Fibroblast of peridontal ligament (primary cell): ENCODE results near the gene ROBO2.

Experiments
- DNase-seq: peaks from one replicate; pipeline ENCODE4 v3.0.0-alpha.2; 2010; ENCODE audit errors: extremely low read depth

ROBO2 gene

DNA sequence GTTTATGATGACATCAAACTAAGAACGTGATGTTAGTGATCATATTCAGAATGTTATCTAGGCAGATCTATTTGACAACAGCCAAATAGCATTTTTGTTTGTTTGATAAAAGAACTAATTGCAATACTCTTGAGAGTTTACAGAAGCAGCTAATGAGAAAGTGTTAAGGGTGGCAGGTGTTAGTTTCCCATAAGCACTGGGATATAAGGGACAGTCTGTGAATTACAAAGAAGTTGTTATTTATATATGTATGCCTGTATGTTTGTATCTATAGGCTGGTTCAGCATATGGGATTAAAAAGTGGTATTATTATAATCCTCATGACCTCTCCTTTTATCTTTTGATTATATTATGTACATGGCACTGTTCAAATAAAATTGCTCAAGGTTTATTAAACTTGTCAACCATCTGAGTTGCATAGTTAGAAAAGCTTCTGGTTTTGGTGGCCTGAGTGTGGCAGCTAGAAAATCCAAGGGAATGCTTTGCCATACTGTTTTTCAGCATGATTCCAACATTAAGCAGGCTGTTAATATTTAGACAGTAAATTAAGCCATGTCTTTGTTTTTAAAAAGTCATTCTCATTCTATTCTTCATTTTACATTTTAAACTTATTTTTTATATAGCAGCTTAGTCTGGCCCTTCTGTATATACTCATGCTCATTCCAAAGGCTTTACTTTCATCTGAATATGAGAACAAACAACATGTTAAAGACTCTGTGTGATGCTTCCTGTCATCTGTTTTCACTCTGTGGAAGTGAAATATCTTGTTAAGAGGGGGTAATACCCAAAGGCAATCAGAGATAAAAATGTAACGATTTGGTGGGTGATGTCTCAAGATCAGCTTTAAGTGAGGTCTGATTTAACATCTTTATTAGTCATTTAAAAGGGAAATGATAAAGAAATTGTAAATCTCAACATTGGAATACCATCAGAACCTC lies 13.1 kb downstream of the ROBO2 start:
- DNase-seq, result no peak

DNA sequence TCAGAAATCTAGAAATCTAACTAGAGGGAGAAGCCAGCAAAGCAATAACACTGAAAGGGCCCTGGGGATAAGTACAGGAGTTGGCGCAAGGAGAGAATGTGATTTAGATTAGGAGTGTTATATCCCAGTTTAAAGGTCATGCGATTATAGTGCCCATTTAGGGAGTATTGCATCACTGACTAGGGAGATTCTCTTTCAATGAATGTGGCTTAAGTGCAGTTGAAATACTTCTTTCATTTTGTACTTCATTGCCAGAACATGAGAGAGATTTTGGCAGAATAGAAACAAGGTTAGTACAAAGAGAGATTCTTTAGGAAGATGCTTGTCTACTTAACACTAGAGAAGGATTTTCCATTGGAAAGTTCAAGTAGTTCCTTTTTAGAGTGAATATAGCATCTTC lies 13.9 kb downstream of the ROBO2 start:
- no peak for DNase-seq

DNA sequence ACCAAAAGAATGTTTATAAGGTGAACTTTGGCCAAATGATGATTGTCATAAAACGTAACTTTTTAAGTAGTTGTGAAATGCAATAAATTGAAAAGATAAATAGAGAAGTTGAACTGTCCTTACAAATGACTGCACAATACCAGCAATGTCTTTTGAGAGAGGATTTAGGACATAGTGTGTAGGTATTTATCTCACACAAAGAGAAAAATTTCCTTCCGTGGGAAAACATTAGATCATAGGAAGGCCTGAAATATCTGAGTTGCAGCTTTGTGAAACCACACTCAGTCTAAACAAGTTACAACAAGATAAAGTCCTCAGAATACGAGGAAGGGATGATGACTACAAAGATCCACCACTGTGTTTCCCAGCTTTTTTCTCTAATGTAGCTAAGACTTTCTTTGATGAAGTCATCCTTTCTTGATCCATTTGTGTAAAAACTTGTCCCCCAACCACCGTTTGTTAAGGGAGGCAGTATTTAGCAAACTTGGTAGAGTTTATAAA lies 16.0 kb downstream of the ROBO2 start:
- DNase-seq, result no peak

DNA sequence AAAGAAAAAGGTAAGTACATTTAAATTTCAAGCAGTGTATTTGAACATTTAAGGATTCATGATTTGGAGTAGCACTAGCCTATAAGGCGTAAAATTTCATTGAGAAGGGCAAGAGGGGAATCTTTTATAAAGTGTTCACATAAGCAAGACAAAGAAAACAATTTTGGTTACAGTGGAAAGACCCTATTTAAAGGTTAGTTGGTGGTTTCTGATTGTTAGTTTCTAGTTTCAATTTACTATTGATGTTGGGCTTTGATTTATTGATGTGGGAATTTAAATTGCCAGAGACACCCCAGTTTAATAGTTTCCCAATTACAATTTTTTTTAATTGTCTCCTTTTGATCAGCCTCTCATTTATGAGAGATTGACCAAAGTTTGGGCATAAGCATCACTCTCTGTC lies 19.5 kb downstream of the ROBO2 start:
- DNase-seq, result no peak

DNA sequence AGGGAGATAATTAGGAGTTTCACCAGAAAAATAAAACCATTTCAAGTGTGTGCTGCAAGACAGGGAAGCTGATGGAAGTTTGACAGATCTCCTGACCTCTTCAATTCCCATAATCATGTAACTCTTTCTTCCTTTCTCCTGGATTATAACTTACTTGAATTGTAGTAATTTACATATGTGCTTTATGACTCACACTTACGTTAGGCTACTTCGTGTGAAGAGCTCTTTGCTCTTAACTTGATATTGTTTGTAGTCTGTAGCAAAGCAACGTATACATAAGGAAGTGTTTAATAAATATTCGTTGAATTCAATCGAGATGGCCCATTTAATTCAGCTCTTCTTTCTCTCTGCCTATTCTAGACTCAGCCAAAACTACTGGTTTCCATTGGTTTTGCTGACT lies 23.5 kb downstream of the ROBO2 start:
- DNase-seq, result no peak

DNA sequence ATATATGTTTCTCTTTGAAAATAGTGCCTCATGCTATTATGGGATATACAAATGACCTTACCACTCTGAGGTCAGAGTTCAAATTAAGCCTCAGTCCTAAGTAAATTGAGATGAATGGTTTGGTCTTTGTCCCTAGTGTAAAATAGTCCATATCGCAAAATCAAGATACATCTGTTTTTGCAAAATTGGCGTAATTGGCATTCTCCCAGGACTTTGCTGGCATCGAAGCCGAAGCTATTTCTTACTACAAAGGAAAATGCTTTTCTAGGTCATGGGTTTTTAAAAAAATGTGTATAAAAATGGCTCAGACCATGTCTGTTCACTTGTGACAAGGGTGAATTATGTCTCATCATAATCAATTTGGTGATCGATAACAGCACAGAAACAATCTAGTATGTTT lies 25.9 kb downstream of the ROBO2 start:
- no peak for DNase-seq

DNA sequence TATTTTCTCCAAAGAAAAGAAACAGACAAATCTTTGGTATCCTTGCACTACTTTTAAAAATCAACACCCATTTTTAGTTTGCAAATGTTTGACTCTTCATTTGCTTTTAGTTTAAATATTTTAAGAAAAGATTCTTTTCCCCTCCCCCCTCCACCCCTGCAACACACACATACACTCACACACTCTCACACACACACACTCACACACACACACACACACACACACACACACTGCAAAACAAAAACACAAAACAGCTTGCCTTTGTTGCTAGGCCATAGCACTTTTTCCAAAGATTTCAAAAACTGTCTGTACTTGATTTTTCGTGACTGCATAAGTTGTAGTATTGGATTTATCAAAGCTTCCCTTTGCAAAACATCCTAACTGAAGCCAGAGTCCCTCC lies 26.9 kb downstream of the ROBO2 start:
- no peak for DNase-seq

DNA sequence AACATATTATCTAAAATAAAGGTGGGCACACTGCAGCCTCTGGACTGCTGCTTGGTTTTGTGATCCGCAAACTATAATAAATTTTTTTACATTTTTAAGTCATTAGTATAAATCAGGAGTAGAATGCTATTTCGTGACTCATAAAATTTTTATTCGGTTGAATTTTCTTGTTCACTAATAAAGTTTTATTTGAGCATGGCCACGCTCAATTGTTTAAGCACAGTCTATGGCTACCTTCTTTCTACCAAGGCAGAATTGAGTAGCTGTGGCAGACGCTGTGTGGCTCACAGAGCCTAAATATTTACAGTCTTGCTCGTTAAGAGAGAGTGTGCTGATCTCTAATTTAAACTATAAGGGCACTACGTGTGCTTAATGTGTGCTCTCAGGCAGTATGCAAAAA lies 28.9 kb downstream of the ROBO2 start:
- no peak for DNase-seq

DNA sequence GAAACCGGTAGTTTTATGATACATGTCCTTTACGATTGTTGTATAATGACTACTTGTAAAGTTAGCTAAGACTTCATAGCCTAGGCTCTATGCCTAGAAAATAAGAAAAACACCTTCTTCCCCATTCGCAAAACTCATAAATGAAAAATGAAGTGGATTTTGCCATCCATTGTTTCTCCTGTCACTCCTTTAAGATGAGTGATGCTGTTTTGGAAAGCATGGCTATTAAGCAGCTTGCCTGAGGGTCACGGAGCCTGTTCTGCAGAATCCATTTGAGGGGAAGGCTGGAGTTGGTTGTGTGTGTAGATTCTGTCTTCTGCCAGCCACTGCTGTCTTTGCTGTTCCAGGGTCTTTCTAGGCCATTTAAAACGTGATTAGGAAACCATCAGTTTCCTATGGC lies 31.5 kb downstream of the ROBO2 start:
- no peak for DNase-seq

DNA sequence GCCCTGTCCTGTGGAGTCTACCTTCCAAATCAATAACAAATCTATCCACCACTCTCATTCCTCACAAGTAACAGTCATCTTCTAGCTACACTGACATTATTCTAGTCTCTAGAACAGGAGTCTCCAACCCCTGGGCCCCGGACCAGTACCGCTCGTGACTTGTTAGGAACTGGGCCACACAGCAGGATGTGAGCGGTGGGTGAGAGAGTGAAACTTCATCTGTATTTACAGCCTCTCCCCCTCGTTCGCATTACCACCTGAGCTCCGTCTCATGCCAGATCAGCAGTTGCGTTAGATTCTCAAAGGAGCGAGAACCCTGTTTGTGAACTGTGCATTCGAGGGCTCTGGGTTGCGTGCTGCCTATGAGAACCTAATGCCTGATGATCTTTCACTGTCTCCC lies 31.9 kb downstream of the ROBO2 start:
- no peak for DNase-seq

DNA sequence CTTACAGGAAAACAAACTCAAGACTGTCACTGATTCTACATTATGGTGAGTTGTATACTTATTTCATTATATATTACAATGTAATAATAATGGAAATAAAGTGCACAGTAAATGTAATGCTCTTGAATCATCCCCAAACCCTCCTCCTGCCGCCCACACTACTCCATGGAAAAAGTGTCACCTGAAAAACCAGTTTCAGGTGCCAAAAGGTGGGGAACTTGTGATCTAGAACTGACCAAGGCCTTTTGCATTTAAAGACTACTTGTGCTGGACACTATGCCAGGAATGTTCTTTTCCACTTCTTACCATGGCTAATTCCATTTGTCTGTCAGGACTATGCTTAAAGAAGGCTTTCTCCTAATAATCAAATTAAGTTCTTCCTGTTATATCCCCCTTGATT lies 32.3 kb downstream of the ROBO2 start:
- DNase-seq, result no peak

DNA sequence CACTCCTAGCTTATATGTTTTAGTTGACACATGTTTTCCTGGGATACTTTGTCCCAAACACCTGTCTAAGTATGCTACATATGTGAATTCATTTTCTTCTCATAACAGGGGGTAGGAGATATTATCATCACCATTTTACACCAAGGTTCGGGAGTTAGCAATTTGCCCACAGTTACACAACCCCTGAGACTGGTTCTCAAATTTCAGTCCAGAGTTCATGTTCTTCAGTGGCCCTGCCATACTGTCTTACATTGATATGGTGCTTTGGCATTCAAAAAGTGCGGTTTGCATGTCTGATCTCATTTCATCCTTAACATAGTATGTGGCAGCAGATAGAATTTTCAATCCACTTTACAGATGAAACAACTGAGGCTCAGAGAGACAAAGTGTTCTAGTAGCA lies 38.4 kb downstream of the ROBO2 start:
- no peak for DNase-seq

DNA sequence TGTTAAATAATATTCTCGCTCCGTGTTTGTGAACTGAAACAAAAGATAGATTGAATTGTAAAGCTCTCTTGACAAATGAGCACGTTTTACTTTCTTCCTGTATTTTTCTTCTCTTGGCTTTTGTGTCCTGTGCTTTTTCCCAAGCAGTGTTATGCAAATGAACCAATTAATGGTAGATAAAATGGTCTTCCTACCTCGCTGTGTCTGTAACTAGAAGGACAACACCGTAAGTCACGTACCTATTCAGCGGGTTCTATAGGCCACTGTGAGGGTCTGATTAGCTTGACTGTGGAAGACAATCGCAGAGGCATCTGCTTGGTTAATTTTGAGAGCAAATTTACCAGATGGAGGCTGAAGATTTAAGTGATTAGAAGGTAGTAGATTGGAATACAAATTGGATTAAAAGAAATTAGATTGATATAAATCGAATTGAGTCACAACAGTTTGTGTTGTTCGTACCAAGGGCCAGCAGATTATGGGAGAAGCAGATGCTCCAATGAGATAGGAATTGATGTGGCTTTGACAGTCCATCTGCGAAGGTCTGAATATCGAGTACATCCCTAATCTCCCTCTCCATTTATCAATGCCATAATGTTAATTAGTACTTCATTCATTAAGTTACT lies 40.2 kb downstream of the ROBO2 start:
- no peak for DNase-seq

DNA sequence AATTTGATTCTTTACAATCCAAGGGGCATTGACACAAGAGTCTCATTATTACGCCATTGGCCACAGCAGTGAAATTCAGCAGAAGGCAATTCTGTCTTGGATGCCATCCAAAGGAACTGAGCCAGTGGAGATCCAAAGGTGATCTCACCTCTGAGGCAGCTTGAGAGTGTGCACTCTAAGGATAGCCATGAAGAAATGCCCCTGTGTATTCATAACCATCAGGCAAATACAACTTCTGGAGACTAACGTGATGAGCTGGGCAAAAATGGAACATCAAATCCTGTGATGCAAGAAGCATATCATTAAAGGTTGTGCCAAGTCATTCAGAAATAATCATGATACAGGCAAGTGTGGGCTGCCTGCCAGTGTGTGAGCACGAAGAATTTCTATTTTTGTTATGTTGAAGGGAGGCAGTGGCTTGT lies 41.4 kb downstream of the ROBO2 start:
- no peak for DNase-seq

DNA sequence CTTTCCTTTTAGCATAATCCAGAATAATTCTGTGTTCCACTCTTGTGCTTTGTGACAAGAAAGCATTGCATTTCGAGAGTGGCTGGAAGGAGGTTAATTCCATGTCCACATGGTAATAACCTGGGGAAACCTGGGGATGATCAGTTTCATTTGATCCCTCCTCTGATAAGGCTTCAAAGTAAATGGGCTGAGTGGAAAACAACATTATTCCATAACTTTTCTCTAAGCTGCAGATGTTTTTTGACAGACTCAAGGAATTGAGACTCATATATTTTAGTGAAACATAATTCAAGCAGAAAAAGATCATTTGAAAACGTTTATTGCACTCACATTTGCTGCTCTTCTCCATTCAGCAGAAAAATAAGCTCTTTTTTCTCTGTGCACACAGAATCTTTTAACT lies 44.6 kb downstream of the ROBO2 start:
- no peak for DNase-seq

DNA sequence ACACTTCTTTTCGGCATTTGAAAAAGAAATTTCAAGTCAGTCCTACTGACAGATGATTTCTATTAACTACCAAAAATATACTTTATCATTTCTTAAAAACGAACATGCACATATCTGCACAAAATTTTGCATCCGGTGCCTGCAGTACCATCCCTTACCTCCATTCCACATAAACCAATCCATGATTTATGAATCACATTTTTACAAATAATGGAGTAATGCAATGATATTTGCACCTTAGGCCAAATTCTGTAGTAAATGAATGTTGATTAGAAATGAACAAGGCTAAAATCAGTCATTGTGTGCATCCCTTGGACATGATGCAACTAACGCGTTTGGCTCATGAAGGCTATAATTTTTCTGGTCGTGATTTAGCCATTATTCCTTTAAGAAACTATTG lies 46.5 kb downstream of the ROBO2 start:
- no peak for DNase-seq

DNA sequence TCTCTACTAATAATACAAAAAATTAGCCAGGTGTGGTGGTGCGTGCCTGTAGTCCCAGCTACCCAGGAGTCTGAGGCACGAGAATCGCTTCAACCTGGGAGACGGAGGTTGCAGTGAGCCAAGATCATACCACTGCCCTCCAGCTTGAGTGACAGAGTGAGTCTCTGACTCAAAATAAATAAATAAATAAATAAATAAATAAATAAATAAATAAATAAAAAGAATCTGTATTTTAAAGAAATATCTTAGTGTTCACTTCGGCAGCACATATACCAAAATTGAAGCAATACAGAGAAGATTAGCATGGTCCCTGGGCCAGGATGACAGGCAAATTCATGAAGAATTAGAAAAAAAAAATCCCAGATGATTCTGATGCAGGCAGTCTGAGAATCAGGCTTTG lies 51.9 kb downstream of the ROBO2 start:
- no peak for DNase-seq

DNA sequence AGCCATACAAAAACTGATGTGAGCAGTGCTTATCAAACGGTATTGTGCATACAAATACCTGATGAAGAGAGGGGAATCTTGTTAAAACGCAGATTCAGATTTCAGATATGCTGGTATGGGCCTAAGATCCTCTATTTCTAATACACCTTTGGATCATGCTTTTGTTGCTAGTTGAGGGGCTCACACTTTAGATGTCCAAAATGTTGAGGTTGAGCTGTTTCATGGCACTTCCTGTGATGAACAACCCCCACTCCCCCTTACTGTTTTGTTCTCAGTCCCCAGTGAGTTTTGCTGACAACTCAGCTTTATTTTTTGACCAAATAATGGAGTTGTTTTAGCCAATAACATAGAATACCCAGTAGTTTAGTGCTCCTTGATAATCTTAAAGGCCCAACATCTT lies 53.2 kb downstream of the ROBO2 start:
- no peak for DNase-seq

DNA sequence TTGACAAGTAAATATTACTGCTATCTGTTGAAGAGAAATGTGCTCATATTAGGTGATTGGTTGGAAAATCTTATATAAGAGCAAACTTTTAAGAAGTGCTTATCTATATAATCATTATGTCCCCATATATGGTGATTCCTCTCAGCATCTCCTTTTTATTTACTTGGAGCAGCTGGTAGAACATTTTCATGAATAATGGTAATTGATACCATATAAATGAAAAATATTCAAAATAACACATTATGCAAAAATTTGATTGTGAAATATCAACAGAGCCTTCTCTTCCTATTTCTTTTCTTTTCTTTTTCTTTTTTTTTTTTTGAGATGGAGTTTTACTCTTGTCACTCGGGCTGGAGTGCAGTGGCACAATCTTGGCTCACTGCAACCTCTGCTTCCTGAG lies 56.2 kb downstream of the ROBO2 start:
- DNase-seq, result no peak

DNA sequence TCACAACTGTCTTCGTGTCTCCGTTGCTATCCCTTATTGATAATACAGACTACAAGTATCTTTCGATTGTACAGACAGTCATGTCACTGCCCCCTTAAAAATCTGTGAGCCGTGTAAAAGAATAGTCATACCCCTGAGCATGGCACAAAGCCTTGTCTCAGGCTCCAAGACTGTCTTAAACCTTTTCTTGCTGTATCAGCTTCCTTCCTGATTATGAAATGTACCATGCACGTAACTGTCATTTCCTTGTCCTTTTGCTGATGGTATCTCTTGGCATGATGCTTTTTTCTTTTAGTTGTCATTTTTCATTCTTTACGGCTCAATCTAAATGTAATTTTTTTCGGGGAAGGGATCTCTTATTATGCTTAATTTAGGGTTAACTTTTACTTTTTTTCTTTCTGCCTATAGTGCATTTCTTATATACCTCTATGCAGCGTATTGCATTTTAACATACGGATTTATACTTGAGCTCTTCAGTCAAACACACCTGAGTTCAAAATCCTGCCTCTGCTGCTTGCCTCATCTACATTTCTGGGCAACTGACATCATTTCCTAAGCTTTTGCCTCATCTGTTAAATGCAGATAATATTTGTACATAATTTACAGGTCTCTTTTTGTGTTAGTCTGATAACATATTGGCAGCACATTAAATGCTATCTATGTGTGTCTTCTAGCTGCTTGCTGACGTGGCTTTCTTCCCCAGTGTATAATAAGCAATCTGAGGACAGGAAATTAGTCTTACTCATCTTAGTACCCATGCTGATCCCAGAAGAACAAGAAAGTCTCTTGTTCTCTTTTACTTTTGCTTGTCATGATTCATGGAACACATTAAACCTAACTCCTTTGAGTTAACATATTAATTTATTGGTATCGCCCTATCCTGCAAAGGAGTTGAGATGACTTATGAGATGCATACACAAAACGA lies 57.3 kb downstream of the ROBO2 start:
- no peak for DNase-seq

DNA sequence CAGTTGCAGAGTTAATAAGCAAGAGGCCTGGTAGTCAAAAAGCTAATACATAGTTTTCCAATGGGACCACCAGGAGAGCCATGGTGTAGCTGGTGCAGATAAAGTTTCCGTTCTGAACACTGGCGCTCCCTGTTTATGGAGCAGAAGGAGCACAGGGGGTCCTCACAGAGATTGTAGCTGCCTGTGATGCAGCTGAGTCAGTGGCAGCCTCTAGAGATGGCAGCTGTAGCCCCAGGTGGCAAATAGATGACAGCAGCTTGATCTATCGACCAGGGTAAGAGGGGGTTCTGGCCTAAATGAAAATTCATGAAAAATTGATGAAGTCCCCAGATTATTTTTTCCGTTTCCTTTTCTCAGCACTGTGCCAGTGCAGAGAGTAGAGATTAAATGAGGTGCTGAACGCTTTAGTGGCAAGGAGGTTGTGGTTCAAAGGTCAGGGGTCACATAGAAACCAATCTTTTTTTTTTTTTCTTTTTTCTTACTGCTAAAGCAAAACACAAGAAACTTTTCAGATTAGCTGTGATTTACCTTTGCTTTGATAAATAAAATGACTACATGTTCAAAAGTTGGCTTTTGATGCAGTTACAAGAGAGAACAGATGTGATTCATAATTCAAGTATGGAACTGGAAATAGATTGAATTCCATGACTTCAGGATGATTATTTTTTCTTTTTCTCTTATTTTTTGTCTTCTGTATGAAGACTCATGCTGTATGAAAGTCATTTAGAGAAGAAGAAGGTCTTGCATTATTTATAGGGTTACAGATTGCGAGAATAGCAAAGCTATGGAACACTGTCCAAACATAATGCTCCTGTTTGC lies 63.3 kb downstream of the ROBO2 start:
- no peak for DNase-seq
